Activated T-cell treated with anti-CD3 and anti-CD28 coated beads, Interleukin-2, amount 50 U/mL, for 4 hours (primary cell): ENCODE results near the gene AHRR. TPM values are rescaled to one million over a fixed set of nuclear protein-coding genes. Genes with fewer than 3 reads are reported as not detected.
"Not testable (repeated sequence)": the region's sequence is repeated elsewhere in the genome, so short reads cannot be mapped to it uniquely, and the experiment has no call there.

Experiments used
- ATAC-seq, 2 donors: fragments of 200-7000 bp; cut with Tn5 transposase; one replicate each; pipeline ENCODE4 v1.10.0; 2021
- DNase-seq: peaks from one replicate; pipeline ENCODE4 v3.0.0-alpha.2; 2020
- H3K27me3 Mint-ChIP-seq: one replicate; pipeline ENCODE4 v1.8.0; 2021; ENCODE audit warnings: low read depth, mixed read lengths
- H3K36me3 Mint-ChIP-seq: one replicate; pipeline ENCODE4 v1.8.0; 2022; ENCODE audit warnings: mixed read lengths; ENCODE audit not compliant: insufficient read depth
- H3K4me1 Mint-ChIP-seq: one replicate; pipeline ENCODE4 v1.8.0; 2021; ENCODE audit warnings: low read depth, mixed read lengths
- H3K4me3 Mint-ChIP-seq: one replicate; pipeline ENCODE4 v1.8.0; 2021; ENCODE audit warnings: mild to moderate bottlenecking, moderate library complexity, mixed read lengths
- H3K9me3 Mint-ChIP-seq: one replicate; pipeline ENCODE4 v1.8.0; 2021; ENCODE audit warnings: mixed read lengths
- total RNA-seq, 3 donors: library from RNA; stranded (reverse); gene quantifications; one replicate each; pipeline ENCODE4 v1.2.1, GENCODE V29; 2021

AHRR gene
- total RNA-seq, 3 donors from 2014 or later: 17.2 to 22.8 (median 22.2) TPM

DNA sequence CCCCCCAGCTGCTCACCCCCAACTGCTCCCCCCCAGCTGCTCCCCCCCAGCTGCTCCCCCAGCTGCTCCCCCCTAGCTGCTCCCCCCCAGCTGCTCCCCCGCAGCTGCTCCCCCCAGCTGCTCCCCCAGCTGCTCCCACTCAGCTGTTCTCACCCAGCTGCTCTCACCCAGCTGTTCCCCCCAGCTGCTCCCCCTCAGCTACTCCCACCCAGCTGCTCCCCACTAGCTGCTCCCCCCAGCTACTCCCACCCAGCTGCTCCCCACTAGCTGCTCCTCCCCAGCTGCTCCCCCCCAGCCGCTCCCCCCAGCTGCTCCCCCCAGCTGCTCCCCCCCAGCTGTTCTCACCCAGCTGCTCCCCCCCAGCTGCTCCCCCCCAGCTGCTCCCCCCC lies 22.8 kb upstream of the AHRR start:
- DNase-seq: no peak
- ATAC-seq: no peak
- Mint-ChIP-seq H3K4me3 (no peak overlapping the region), H3K36me3 (peaks cover 3% of the 10 kb centered on the region), H3K27me3 (no peaks in the 10 kb centered on the region), H3K9me3 (no peaks in the 10 kb centered on the region), H3K4me1 (peaks cover 37% of the 10 kb centered on the region)

DNA sequence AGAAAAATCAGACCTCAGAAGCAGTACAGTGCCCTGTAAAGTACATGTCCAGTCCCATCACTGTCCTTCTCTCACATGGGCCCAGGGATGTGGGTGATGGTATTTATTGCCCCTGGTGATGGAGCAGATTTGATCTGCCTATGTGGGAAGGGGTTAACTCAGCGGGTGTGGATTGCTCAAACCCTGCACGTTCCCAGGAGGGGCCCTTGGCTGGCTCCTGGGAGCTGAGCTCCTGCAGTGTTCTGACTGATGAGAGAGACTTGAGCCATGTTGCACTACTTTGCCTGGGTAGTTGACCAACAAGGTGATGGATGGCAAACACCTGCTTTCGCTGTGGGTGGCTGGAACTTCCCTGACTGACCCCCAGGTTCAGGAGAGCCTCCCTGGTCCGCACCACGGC lies 21.6 kb upstream of the AHRR start:
- H3K4me3 Mint-ChIP-seq, H3K27me3 Mint-ChIP-seq, H3K9me3 Mint-ChIP-seq, ATAC-seq, DNase-seq, H3K36me3 Mint-ChIP-seq: not testable (repeated sequence)
- H3K4me1 Mint-ChIP-seq: peaks cover 37% of the 10 kb centered on the region

DNA sequence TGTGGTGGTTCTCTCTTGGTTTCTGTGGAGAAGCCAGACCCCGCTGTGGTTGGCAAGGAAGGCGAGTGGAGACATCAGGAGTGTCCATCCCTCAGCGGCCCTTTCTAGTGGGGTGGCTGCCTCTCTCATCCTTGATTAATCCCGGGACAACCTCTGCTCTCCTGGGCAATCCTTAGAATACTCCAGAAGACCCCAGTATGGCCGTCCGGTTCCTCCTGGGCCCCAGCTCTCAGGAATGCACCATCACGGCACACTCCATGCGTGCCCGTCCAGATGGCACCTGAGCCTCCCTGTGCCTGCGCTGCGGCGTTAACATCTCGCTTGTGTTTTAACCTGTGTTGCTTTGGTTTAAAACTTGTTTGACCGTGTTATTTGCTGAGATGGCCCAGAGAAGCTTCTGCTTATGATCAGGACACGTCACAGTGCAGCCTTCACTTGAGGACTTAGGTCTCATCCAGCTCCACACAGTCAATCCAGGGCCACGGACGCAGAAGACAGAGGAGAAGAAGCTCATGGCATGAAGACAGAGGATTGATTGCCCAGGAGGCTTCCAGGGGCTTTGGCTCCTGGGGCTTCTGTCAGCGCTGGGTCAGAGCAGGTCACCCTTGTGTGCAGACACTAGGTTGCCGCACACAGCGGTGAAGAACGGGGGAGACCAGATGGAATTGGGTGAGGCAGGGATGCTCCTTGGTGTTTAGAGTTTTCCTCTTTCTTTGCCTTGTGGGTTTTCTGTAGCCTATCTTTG lies 20.7 kb upstream of the AHRR start:
- H3K4me3 Mint-ChIP-seq, DNase-seq, H3K27me3 Mint-ChIP-seq, H3K9me3 Mint-ChIP-seq, H3K36me3 Mint-ChIP-seq, ATAC-seq: not testable (repeated sequence)
- peaks cover 35% of the 10 kb centered on the region for H3K4me1 Mint-ChIP-seq

DNA sequence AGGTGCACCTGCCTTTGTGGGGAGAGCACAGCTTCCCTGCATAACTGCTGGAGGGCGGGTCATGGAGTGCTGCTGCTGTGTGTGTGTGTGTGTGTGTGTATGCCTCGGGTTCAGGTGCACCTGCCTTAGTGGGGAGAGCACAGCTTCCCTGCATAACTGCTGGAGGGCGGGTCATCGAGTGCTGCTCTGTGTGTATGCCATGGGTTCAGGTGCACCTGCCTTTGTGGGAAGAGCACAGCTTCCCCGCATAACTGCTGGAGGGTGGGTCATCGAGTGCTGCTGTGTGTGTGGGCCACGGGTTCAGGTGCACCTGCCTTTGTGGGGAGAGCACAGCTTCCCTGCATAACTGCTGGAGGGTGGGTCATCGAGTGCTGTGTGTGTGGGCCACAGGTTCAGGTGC lies 19.1 kb upstream of the AHRR start:
- peaks cover 18% of the 10 kb centered on the region for H3K36me3 Mint-ChIP-seq
- H3K4me3 Mint-ChIP-seq: not testable (repeated sequence)

DNA sequence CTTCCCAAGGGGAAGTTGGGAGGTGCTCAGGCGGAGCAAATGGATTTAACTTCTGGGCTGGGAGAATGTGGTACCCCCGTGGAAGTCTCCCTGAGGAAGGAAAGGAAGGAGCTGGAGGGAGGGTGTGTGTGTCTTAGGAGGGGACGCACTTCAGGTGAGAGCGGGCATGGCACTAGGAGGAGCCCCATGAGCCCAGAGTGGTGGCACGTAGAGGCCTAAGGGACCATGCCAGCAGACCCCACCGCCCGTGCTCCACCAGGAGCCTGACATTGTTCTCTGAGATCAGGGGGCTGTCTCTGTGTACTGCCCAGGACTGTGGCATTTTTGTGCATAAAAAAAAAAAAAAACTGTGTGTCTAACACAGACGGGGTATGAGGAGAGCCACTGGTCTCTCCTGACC lies 18.5 kb upstream of the AHRR start:
- H3K36me3 Mint-ChIP-seq: peaks cover 18% of the 10 kb centered on the region
- no peaks in the 10 kb centered on the region for H3K27me3 Mint-ChIP-seq
- H3K4me3 Mint-ChIP-seq: no peak overlapping the region
- DNase-seq: no peak
- H3K9me3 Mint-ChIP-seq: no peaks in the 10 kb centered on the region
- H3K4me1 Mint-ChIP-seq: peaks cover 17% of the 10 kb centered on the region
- ATAC-seq: no peak

More for the DNA sequence above, 19.1 kb upstream of the AHRR start:
- ATAC-seq, H3K27me3 Mint-ChIP-seq, DNase-seq, H3K9me3 Mint-ChIP-seq: not testable (repeated sequence)
- peaks cover 21% of the 10 kb centered on the region for H3K4me1 Mint-ChIP-seq

DNA sequence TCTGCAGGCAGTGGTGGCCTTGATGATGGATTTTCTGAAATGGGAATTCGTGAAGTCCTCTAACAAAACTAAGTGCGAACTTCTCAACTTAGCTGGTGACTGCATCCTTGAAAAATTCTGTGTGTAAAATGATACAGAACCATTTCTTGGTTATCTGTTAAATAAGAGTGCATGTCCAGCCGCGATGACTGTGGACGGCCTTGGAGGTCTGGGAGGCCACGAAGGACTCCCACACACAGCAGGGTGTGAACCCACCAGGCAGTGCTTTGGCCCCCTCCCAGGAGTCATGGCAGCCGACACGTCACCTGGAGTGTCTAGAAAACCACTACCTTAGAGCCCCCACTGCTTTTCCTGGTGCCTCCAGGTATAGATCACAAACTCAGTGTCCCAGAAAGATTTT lies 17.8 kb upstream of the AHRR start:
- DNase-seq, ATAC-seq, H3K27me3 Mint-ChIP-seq, H3K9me3 Mint-ChIP-seq, H3K4me3 Mint-ChIP-seq: not testable (repeated sequence)
- Mint-ChIP-seq H3K36me3 (peaks cover 20% of the 10 kb centered on the region), H3K4me1 (peaks cover 17% of the 10 kb centered on the region)

DNA sequence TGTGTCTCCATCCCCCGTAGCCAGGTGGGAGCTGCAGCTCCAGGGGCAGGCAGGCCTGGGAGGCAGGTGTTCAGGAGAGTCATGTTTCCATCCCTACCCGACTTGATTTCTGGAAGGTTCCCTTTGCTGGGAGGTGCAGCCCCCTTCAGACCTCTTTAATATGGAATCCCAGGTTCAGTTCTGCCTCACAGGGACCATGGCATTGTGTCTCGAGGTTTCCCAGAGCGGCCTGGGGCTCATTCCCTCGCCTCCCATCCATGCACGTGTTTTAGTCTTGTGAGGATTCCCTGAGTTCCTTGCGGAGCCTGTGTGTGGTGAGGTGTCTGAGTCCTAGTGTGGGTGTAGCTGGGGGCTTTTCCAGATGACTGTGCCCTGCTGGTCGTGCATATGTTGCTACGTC lies 16.5 kb upstream of the AHRR start:
- peaks cover 17% of the 10 kb centered on the region for H3K4me1 Mint-ChIP-seq
- H3K27me3 Mint-ChIP-seq: no peaks in the 10 kb centered on the region
- H3K9me3 Mint-ChIP-seq: no peaks in the 10 kb centered on the region
- ATAC-seq (no peak), DNase-seq (no peak)
- H3K4me3 Mint-ChIP-seq: no peak overlapping the region
- H3K36me3 Mint-ChIP-seq: peaks cover 20% of the 10 kb centered on the region

DNA sequence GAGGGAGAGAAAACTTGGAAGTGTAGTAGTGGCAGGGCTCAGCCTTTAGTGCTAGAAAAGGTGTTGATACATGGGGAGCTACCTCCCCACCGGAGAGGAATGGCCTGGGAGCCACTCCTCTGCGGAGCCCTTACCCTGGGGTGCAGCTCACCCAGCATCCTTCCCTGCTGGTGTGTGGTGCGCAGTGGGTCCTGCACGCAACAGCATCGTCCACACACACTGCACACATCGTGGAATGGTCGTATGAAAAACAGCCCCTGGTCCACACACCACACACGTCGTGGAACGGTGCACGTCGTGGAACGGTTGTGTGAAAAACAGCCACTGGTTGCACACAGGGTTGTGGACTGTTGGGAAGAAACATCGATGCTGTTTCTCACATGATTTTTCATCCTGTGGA lies 16.1 kb upstream of the AHRR start:
- Mint-ChIP-seq H3K4me1 (peaks cover 17% of the 10 kb centered on the region), H3K36me3 (peaks cover 20% of the 10 kb centered on the region), H3K27me3 (no peaks in the 10 kb centered on the region), H3K9me3 (no peaks in the 10 kb centered on the region), H3K4me3 (no peak overlapping the region)
- no peak for DNase-seq
- ATAC-seq: no peak

DNA sequence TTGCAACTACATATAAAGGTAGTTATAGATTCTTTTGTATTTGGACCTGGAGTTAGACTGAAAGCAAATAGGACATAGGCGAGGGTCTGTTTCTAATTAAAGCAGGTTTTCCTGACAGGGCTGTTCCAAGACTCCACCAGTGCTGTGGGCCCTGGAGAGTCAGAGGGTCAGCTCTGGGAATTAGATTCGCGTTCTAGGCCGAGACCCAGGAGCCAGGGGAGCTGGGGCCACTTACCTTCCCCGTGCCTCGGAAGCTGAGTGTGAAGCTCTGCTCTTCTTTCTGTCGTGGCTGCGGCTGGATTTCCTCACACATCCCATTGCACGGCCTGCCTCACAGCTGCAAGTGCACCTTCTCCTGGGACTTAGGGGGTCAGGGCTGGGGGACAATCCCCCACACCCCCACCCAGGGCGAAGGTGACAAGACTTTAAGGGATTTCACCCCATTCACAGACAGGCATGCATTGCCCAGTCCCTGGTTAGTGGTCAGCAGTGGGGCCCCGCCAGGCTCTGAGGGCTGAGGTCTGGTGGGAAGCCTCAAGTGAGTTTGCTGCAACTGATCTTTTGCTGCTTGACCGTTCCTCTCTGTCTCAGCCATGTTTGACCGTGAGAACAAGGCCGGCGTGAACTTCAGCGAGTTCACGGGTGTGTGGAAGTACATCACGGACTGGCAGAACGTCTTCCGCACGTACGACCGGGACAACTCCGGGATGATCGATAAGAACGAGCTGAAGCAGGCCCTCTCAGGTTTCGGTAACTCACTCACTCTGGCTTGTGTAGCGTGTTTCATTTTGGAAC lies 15.3 kb upstream of the AHRR start:
- DNase-seq (no peak), ATAC-seq (no peak)
- peaks cover 20% of the 10 kb centered on the region for H3K36me3 Mint-ChIP-seq
- no peaks in the 10 kb centered on the region for H3K9me3 Mint-ChIP-seq
- H3K27me3 Mint-ChIP-seq: no peaks in the 10 kb centered on the region
- H3K4me1 Mint-ChIP-seq: peaks cover 13% of the 10 kb centered on the region
- H3K4me3 Mint-ChIP-seq: no peak overlapping the region

DNA sequence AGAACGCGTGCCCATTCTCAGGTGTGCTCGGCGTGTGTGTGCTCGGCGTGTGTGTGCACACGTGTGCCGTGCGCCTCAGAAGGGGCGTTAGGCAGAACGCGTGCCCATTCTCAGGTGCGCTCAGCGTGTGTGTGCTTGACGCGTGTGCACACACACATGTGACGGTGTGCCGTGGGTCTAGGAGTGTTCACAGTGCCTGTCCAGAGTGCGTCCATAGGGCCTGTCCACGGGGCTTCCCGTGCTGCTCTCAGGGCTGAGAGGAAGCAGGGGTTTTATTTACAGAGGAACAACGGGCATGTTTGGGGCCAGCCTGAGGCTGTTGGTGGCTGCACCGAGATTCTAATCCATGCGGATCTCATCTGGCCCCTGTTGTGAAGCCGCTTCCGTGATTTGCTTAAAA lies 14.2 kb upstream of the AHRR start:
- ATAC-seq: no peak
- no peak for DNase-seq

DNA sequence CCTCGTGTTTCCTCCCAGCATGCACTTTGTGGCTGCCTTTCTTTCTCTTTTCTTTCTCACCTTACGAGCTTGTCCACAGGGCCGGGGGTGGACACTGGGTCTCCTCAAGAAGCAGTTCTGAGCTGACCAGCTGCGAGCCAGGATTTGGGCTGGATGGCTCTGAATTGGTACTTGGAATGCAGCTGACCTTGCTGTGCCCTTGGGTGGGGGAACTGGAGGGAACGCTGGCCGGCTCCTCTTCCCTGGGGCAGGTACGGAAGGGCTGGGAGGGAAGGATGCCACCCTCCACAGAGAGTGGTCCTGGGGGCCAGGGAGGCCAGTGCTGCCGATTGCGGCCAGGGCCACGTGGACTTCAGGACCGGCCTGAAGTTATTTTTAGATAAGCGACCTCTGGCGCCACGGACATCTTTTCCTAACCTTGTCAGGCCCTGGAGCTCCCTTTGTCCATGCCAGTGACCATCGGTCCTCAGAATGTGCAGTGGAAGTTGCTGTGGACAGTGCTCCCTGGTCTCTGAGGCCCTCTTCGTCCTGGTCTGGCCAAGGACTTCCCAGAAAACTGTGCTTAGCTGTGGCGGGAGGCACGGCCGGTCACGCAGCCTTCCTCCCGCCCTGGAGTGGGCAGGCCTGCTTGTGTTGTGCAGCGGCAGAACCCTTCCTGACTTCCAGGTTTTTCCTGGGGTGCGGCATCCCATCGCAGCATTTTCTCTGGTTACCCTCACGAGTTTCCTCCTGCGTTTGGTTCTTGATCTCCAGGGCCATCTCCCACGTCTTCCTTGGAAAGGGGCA lies 13.5 kb upstream of the AHRR start:
- Mint-ChIP-seq H3K4me3 (no peak overlapping the region), H3K36me3 (peaks cover 21% of the 10 kb centered on the region), H3K27me3 (no peaks in the 10 kb centered on the region), H3K4me1 (no peaks in the 10 kb centered on the region), H3K9me3 (no peaks in the 10 kb centered on the region)
- DNase-seq: no peak
- ATAC-seq: no peak

More for the DNA sequence above, 14.2 kb upstream of the AHRR start:
- no peak overlapping the region for H3K4me3 Mint-ChIP-seq
- H3K4me1 Mint-ChIP-seq: peaks cover 2% of the 10 kb centered on the region
- H3K27me3 Mint-ChIP-seq: no peaks in the 10 kb centered on the region
- H3K36me3 Mint-ChIP-seq: peaks cover 17% of the 10 kb centered on the region
- no peaks in the 10 kb centered on the region for H3K9me3 Mint-ChIP-seq

DNA sequence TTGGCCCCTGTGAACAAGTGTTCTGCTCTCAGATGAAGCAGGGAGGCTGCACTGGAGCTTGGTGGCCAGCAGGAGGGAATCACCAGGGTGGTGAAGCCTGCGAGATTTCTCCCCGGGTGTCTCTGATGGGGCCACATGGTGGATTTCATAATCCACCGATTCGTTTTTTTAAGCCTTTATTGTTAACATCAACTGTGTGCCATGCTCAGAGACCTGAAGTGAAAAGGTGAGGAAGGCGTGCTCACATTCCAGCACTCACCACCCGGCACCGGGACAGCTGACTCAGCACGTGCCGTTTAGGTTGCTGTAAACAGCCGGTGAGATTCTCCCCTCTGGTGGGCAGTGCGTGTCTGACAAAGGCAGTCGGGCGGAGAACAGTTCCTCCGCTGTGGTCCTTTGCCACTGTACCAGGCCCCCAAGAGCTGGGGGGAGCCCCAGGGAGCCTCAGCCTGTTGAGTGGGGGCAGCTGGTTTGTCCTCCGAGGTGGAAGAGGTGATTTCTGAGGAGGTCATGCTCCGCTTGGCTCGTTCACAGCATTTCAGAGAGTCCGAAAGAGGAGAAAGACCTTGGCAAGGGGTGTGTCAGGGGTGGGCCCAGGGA lies 12.7 kb upstream of the AHRR start:
- Mint-ChIP-seq H3K27me3 (no peaks in the 10 kb centered on the region), H3K4me1 (no peaks in the 10 kb centered on the region), H3K4me3 (no peak overlapping the region), H3K36me3 (peaks cover 22% of the 10 kb centered on the region), H3K9me3 (no peaks in the 10 kb centered on the region)
- DNase-seq (no peak), ATAC-seq (no peak)

DNA sequence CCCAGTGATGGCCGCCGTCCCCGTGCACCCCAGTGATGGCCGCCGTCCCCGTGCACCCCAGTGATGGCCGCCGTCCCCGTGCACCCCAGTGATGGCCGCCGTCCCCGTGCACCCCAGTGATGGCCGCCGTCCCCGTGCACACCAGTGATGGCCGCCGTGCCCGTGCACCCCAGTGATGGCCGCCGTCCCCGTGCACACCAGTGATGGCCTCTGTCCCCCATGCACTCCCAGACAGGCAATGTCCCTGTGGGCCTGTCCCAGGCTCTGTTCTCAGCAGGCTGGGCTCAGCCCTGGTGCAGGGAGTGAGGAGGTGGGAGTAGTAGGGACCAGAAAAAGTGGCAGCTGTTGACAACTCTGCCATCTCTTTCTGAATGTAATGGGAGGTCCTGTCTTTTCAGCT lies 11.7 kb upstream of the AHRR start:
- peaks cover 29% of the 10 kb centered on the region for H3K36me3 Mint-ChIP-seq
- not testable (repeated sequence) for H3K9me3 Mint-ChIP-seq, DNase-seq, H3K4me1 Mint-ChIP-seq, H3K27me3 Mint-ChIP-seq, ATAC-seq, H3K4me3 Mint-ChIP-seq

DNA sequence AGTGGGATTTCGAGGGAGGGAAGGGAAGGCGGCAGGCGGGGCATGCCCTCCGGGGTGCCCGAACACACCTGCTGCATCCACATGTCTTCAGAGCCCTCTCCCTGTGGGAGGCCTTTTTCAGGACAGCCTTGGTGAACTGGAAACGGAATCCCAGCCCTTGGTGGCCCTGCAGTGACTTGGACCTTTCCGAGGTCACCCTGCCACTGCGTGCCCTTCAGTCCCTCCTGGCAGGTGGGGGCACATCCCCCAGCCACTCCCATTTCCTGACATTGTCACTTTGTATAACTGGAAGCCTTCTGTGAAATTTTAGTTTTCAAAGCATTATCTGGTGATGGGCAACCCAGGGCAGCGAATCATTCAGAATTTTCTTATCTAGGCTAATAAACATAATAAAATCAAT lies 11.0 kb upstream of the AHRR start:
- Mint-ChIP-seq H3K36me3 (peaks cover 30% of the 10 kb centered on the region), H3K4me1 (peaks cover 1% of the 10 kb centered on the region), H3K4me3 (no peak overlapping the region), H3K9me3 (no peaks in the 10 kb centered on the region), H3K27me3 (no peaks in the 10 kb centered on the region)
- ATAC-seq (no peak), DNase-seq (no peak)
